Hematopoietic multipotent progenitor cell treated with erythropoietin and hydrocortisone succinate and interleukin-3 and kit ligand, for 4 days (in vitro differentiated cells): ENCODE results near the gene SERTAD1.
"Not testable (repeated sequence)": the region's sequence is repeated elsewhere in the genome, so short reads cannot be mapped to it uniquely, and the experiment has no call there.

Source experiments
- DNase-seq: peaks from one replicate; pipeline ENCODE4 v3.0.0-alpha.2; 2015

The SERTAD1 gene, protein sequence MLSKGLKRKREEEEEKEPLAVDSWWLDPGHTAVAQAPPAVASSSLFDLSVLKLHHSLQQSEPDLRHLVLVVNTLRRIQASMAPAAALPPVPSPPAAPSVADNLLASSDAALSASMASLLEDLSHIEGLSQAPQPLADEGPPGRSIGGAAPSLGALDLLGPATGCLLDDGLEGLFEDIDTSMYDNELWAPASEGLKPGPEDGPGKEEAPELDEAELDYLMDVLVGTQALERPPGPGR

GRCh38 chr19:40425450-40426287 is at the start of gene SERTAD1:
Gene SERTAD1 (minus strand): TSS chr19:40425992. CDS start chr19:40423546, 2,446 bp downstream.
- peak; percentile 100 for DNase-seq

DNA sequence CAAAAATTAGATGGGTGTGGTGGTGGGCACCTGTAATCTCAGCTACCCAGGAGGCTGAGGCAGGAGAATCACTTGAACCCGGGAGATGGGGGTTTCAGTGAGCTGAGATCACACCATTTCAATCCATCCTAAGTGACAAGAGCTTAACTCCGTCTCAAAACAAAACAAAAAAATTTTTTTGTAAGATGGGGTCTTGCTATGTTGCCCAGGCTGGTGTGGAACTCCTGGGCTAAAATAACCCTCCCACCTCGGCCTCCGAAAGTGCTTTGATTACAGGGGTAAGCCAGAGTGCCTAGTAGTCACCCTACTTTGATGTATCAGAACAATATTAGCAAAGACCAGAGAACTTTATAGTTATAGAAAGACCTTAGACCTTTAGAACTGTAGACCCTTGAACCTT is 48.9 kb upstream of the SERTAD1 start:
- no peak for DNase-seq

- no peak for DNase-seq
These were observed 46.7 kb upstream of the SERTAD1 start for GRCh38 chr19:40472516-40472915.

GRCh38 chr19:40471111-40471510 is 45.3 kb upstream of the SERTAD1 start:
- no peak for DNase-seq

DNA sequence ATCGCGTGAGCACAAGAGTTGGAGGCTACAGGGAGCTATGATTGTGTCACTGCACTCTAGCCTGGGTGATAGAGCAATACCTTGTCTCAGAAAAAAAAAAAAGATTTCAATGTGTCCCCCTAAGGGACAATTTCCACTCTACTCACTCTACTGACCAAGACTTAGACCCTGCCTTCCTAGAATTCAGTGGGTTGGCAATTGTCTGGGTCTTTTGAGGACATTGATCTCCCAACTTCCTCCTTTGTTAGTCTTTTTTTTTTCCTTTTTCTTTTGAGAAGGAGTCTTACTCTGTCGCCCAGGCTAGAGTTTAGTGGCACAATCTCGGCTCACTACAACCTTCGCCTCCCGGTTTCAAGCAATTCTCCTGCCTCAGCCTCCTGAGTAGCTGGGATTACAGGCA is 43.2 kb upstream of the SERTAD1 start:
- DNase-seq, result peak; percentile 27

GRCh38 chr19:40466985-40467734 is 41.4 kb upstream of the SERTAD1 start, which contains the start of gene SPTBN4:
Gene SPTBN4 (plus strand): TSS chr19:40467001. CDS start chr19:40472622, 5,621 bp downstream.
- DNase-seq, result no peak

- DNase-seq, result no peak
These were observed 40.6 kb upstream of the SERTAD1 start for GRCh38 chr19:40466219-40466984.

GRCh38 chr19:40465557-40466218 is 39.9 kb upstream of the SERTAD1 start, which contains the start of gene BLVRB:
Gene BLVRB (minus strand): TSS chr19:40465745. CDS start chr19:40465688, 57 bp downstream.
- DNase-seq, result peak; percentile 100

GRCh38 chr19:40465025-40465556 is 39.3 kb upstream of the SERTAD1 start:
- DNase-seq, result peak; percentile 90

DNA sequence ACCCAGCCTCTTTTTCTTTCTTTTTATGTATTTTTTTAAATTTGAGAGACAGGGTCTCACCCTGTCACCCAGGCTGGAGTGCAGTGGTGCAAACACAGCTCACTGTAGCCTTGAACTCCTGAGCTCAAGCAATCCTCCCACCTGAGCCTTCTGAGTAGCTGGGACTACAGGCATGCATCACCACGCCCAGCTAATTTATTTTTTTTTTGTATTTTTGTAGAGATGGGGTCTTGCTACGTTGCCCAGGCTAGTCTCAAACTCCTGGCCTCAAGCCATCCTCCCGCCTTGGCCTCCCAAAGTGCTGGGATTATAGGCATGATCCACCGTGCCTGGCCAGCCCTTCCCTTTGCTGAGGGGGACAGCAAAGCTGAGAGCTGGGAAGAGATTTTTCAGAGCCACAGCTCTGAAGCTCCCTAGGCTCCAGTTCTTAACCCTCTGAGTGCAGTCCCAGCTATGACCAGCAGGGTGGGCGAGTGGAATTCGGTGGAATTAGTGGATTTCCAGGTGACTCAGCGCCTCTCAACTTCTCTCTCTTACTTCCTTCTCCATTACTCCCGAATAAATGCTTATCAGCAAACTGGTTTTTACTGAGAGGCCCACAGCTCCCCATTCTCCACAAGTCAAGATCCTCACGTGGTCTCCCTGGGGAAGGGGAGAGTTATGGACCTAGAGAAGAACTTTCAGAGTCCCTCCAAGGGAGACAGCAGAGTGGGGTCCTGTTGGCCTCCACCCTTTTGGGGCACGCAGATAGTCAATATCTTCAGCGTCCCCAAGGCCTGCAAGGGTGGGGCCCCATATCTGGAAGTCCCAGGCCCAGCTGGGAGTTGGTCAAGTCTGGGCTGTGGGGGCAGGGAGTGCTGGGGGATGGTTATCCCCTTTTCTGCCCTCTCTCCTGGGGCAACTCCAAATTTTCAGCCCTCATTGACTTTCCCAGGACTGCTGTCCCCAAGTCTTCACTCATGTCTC is 38.5 kb upstream of the SERTAD1 start:
- peak; percentile 96 for DNase-seq

DNA sequence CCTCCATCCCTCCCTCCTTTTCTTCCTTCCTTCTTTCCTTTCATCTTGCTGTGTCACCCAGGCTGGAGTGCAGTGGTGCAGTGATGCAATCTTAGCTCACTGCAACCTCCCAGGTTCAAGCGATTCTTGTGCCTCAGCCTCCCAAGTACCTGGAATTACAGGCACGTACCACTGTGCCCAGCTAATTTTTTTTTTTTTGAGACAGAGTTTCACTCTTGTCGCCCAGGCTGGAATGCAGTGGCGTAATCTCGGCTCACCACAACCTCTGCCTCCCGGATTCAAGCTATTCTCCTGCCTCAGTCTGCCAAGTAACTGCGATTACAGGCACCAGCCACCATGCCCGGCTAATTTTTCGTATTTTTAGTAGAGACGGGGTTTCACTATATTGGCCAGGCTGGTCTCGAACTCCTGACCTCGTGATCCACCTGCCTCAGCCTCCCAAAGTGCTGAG is 37.8 kb upstream of the SERTAD1 start:
- DNase-seq, result not testable (repeated sequence)

DNA sequence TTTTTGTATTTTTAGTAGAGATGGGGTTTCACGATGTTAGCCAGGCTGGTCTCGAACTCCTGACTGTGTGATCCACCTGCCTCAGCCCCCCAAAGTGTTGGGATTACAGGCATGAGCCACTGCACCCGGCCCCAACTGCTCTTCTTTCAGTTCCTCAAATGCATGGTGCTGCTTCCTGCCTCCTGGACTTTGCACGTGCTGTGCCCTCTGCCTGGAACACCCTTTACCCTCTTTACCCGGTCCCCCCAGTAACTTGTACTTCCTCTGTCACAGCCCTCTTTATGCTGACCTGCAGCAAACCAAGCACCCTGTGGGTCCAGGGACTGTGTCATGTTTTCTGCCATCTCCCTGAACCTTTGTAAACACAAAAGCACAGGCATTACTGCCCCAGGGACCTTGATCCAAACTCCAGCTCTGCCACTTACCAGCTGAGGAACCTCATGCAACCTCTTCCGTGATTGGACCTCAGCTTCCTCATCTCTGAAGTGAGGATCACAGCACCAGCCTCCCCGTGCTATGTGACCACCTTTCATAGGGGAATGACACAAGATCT is 36.0 kb upstream of the SERTAD1 start:
- peak; percentile 44 for DNase-seq

DNA sequence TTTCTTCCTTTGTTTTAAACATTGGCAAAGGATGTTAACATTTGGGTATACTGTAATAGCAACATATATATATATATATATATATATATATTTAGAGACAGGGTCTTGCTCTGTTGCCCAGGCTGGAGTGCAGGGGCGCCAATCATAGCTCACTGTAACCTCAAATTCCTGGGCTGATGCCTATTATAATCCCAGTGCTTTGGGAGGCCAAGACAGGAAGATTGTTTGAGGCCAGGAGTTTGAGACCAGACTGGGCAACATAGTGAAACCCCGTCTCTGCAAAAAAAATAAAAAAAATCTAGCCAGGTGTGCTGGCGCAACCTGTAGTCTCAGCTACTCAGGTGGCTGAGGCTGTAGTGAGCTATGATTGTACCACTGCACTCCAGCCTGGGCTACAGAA is 34.4 kb upstream of the SERTAD1 start:
- no peak for DNase-seq

- no peak for DNase-seq
These were observed 32.8 kb upstream of the SERTAD1 start for GRCh38 chr19:40458597-40458974.

DNA sequence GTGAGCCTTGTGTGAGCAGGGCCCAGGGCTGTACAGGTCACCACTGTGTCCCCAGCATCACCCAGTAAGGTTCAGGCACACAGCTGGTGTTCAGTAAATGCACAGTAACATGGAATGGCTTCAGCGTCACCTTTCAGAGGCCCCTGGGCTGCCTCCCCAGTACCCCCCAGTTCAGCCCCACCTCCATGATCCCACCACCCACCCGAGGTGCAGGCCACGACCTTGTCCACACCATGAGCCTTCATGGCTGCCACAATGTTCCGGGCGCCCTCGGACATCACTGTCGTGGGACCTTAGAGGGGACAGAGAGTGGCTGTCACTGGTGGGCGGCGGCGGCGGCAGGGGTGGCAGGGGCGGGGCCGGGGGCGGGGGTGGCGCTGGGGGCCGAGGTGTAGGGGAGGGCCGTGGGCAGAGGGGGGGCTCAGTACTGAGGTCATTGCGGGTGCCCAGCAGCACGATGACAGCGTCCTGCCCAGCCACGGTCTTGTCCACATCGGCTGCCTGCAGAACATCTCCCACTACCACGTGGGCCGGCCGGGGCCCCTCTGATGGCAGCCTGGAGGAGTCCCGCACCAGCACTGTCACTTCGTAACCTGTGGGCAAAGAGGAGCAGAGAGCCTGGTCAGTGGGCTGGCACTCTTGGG is 32.3 kb upstream of the SERTAD1 start:
- no peak for DNase-seq

- no peak for DNase-seq
These were observed 31.3 kb upstream of the SERTAD1 start for GRCh38 chr19:40457048-40457447.

DNA sequence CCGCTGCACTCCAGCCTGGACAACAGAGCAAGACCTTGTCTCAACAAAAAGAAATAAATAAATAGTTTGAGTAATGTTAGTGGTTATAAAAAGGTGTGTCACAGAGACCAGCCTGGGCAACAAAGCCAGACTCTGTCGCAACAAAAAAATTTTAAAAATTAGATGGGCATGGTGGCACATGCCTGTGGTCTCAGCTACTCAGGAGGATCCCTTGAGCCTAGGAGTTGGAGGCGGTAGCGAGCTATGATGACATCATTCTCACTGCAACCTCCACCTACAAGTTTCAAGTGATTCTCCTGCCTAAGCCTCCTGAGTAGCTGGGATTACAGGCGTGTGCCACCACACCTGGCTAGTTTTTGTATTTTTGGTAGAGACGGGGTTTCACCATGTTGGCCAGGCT is 28.2 kb upstream of the SERTAD1 start:
- not testable (repeated sequence) for DNase-seq

DNA sequence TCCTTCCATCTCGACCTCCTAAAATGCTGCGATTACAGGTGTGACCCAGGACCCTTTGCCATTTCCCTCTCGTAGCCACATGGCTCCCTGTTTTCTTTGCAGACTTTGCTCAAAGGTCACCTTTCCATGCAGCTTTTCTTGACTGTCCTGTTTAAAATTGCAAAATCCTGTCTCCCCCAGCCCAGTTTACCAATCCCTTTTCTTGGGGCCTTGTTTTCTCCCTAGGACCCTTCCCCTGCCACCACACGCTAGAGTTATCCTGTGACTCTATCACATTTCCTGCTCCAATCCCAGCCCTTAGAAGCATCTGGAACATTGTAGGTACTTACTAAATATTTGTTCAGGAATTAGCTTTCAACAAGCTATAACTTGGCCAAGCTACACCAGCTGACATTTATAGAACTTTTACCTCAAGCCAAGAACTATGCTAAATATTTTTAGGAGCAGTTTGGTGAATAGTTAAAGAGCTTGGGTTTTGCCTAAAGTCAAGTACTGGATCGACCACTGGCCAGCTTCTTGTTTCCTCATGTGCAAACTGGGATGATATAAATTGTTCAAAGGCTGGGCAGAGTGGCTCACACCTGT is 27.5 kb upstream of the SERTAD1 start:
- DNase-seq, result no peak

GRCh38 chr19:40452016-40452415 is 26.2 kb upstream of the SERTAD1 start:
- DNase-seq, result no peak
